OCI-LY7 (cell line): Measurements from ENCODE around the gene MALRD1. TPM values are rescaled to one million over a fixed set of nuclear protein-coding genes. Genes with fewer than 3 reads are reported as not detected.

Source experiments
- BruUV-seq: library from RNA; stranded (reverse); fragments of 400-500 nt; replicated peaks from 2 replicates; lab custom pipeline; 2021; lab: Mats Ljungman, UMichigan
- CTCF ChIA-PET: fragments of 300-600 bp; sonication (Branson Sonifier 250); formaldehyde crosslinking; loops from one replicate; lab custom pipeline; 2022; ENCODE audit warnings: antibody characterized with exemption; ENCODE audit not compliant: unreplicated experiment; lab: Charles Lee
- POLR2A ChIA-PET: fragments of 300-600 bp; sonication (Branson Sonifier 250); formaldehyde crosslinking; loops from one replicate; lab custom pipeline; 2022; ENCODE audit warnings: antibody characterized with exemption; lab: Charles Lee
- DNase-seq: peaks from one replicate; pipeline ENCODE4 v3.0.0-alpha.2; 2015; ENCODE audit warnings: low spot score
- H2AFZ ChIP-seq: fragments of 200-600 bp; sonication (generic), shearing (Covaris generic); 2 replicates; pipeline ENCODE4 v1.6.1; 2014; ENCODE audit warnings: mild to moderate bottlenecking, antibody characterized with exemption, low read length, moderate library complexity
- H3K27ac ChIP-seq: fragments of 200-600 bp; sonication (generic); 2 replicates; pipeline ENCODE4 v1.5.1; 2014; ENCODE audit warnings: mixed run types, low read depth, mild to moderate bottlenecking, moderate library complexity, low read length, inconsistent platforms; ENCODE audit not compliant: poor library complexity, severe bottlenecking
- H3K36me3 ChIP-seq: fragments of 200-600 bp; sonication (generic); 2 replicates; pipeline ENCODE4 v1.6.1; 2014; ENCODE audit warnings: mild to moderate bottlenecking, antibody characterized with exemption, low read length, moderate library complexity, mixed read lengths; ENCODE audit not compliant: insufficient read depth
- H3K4me1 ChIP-seq: fragments of 200-600 bp; sonication (generic); 2 replicates; pipeline ENCODE4 v1.5.1; 2014; ENCODE audit warnings: mild to moderate bottlenecking, low read length; ENCODE audit not compliant: insufficient read depth, poor library complexity, severe bottlenecking
- H3K4me2 ChIP-seq: fragments of 200-600 bp; sonication (generic); 2 replicates; pipeline ENCODE4 v1.6.1; 2014; ENCODE audit warnings: mild to moderate bottlenecking, low read length
- H3K4me3 ChIP-seq: fragments of 200-600 bp; sonication (generic); 2 replicates; pipeline ENCODE4 v1.5.1; 2014; ENCODE audit warnings: mild to moderate bottlenecking, low read depth, low read length; ENCODE audit not compliant: poor library complexity, severe bottlenecking
- H3K79me2 ChIP-seq: fragments of 200-600 bp; sonication (generic); 2 replicates; pipeline ENCODE4 v1.6.1; 2016; ENCODE audit warnings: low read depth, mild to moderate bottlenecking, low read length, moderate library complexity, mixed read lengths; ENCODE audit not compliant: insufficient read depth
- H3K9me2 ChIP-seq: fragments of 200-600 bp; sonication (generic); 2 replicates; pipeline ENCODE4 v1.6.1; 2016; ENCODE audit warnings: mild to moderate bottlenecking, low read length, mixed read lengths; ENCODE audit not compliant: insufficient read depth
- H3K9me3 ChIP-seq: fragments of 200-600 bp; sonication (generic); 2 replicates; pipeline ENCODE4 v1.6.1; 2014; ENCODE audit warnings: mild to moderate bottlenecking, mixed run types, low read length, mixed read lengths
- H4K20me1 ChIP-seq: fragments of 200-600 bp; sonication (generic); 2 replicates; pipeline ENCODE4 v1.6.1; 2014; ENCODE audit warnings: mild to moderate bottlenecking, antibody characterized with exemption, low read length, moderate library complexity, mixed read lengths; ENCODE audit not compliant: insufficient read depth
- EZH2phosphoT487 ChIP-seq: fragments of 200-600 bp; sonication (generic); IDR thresholded peaks from 2 replicates; pipeline ENCODE4 v1.6.1; 2018; ENCODE audit warnings: low read depth, borderline replicate concordance, mild to moderate bottlenecking, mixed run types, antibody characterized with exemption, low read length, moderate library complexity, mixed read lengths
- intact Hi-C: fragments of 100-400 bp; cut with micrococcal nuclease; formaldehyde crosslinking; loops from one replicate; pipeline ENCODE4 v1.10.0; 2022; ENCODE audit not compliant: unreplicated experiment
- total RNA-seq, 2 experiments: library from RNA; depleted of rRNA in 1 of 2; stranded (reverse); fragments of >200 nt in 1 of 2; shearing (Covaris generic) in 1 of 2; gene quantifications; 2 replicates each; pipeline ENCODE4 v1.2.3, GENCODE V29; 2014 to 2022
- TF ChIP-seq, protein P1 (sequence below): fragments of 200-600 bp; sonication (generic); conservative IDR thresholded peaks from 2 replicates; pipeline ENCODE4 v1.5.1; 2014; ENCODE audit warnings: mild to moderate bottlenecking, antibody characterized with exemption, low read length, moderate library complexity, mixed read lengths

Gene MALRD1
- total RNA-seq, 2 experiments from 2014 or later = not detected

DNA sequence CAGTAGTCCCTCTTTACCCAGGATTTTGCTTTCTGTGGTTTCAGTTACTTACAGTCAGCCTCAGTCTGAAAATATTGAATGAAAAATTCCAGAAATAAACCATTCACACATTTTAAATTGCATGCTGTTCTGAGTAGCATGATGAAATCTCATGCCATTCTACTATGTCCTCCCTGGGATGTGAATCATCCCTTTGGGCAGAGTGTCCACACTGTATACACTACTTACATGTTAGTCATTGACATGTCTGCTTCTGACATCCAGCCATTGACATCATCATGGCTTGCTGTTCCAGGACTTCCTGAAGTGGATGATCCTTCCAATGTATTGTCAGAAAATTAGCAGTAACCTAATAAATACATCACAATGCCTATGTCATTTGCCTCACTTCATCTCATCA is 34.6 kb upstream of the MALRD1 start:
- TF ChIP-seq EZH2phosphoT487 = no peak
- TF ChIP-seq, protein P1, sequence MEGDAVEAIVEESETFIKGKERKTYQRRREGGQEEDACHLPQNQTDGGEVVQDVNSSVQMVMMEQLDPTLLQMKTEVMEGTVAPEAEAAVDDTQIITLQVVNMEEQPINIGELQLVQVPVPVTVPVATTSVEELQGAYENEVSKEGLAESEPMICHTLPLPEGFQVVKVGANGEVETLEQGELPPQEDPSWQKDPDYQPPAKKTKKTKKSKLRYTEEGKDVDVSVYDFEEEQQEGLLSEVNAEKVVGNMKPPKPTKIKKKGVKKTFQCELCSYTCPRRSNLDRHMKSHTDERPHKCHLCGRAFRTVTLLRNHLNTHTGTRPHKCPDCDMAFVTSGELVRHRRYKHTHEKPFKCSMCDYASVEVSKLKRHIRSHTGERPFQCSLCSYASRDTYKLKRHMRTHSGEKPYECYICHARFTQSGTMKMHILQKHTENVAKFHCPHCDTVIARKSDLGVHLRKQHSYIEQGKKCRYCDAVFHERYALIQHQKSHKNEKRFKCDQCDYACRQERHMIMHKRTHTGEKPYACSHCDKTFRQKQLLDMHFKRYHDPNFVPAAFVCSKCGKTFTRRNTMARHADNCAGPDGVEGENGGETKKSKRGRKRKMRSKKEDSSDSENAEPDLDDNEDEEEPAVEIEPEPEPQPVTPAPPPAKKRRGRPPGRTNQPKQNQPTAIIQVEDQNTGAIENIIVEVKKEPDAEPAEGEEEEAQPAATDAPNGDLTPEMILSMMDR = no peak
- H3K9me2 ChIP-seq = no peaks in the 10 kb centered on the region
- no peak overlapping the region for H2AFZ ChIP-seq
- intact Hi-C loops = no loop called here
- H3K27ac ChIP-seq = no peak overlapping the region
- ChIA-PET CTCF (no interaction called here), POLR2A (no interaction called here)
- H3K4me2 ChIP-seq = no peak overlapping the region
- no peaks in the 10 kb centered on the region for H3K4me1 ChIP-seq
- no peak overlapping the region for H3K4me3 ChIP-seq
- H3K79me2 ChIP-seq = no peaks in the 10 kb centered on the region
- no TSS peak for BruUV-seq
- H3K9me3 ChIP-seq = 0 out of 2 replicates have a peak, but pooled peaks cover 4% of the 10 kb centered on the region
- H3K36me3 ChIP-seq = no peaks in the 10 kb centered on the region
- no peak for DNase-seq
- no peaks in the 10 kb centered on the region for H4K20me1 ChIP-seq

DNA sequence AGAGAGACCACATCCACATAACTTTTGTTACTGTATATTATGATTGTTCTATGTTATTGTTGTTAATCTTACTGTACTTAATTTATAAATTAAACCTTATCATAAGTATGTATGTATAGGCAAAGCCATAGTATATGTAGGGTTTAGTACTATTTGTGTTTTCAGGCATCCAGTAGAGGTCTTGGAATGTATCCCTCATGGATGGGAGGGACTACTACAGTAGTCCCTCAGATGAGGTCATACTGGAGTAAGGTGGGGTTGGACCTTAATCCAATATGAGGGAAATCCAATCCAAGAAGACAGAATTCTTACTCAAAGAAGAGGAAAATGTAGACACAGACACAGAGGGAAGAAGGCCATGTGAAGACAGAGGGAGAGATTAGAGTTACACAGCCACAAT is 34.1 kb upstream of the MALRD1 start:
- Histone ChIP-seq H4K20me1 (no peaks in the 10 kb centered on the region), H2AFZ (no peak overlapping the region), H3K79me2 (no peaks in the 10 kb centered on the region), H3K36me3 (no peaks in the 10 kb centered on the region), H3K27ac (no peak overlapping the region), H3K4me2 (no peak overlapping the region), H3K4me1 (no peaks in the 10 kb centered on the region), H3K9me2 (no peaks in the 10 kb centered on the region), H3K4me3 (no peak overlapping the region), H3K9me3 (0 out of 2 replicates have a peak, but pooled peaks cover 4% of the 10 kb centered on the region)
- intact Hi-C loops = no loop called here
- CTCF ChIA-PET = no interaction called here
- DNase-seq = no peak
- TF ChIP-seq, protein P1 = no peak
- TF ChIP-seq EZH2phosphoT487 = no peak
- BruUV-seq = no TSS peak
- POLR2A ChIA-PET = no interaction called here

DNA sequence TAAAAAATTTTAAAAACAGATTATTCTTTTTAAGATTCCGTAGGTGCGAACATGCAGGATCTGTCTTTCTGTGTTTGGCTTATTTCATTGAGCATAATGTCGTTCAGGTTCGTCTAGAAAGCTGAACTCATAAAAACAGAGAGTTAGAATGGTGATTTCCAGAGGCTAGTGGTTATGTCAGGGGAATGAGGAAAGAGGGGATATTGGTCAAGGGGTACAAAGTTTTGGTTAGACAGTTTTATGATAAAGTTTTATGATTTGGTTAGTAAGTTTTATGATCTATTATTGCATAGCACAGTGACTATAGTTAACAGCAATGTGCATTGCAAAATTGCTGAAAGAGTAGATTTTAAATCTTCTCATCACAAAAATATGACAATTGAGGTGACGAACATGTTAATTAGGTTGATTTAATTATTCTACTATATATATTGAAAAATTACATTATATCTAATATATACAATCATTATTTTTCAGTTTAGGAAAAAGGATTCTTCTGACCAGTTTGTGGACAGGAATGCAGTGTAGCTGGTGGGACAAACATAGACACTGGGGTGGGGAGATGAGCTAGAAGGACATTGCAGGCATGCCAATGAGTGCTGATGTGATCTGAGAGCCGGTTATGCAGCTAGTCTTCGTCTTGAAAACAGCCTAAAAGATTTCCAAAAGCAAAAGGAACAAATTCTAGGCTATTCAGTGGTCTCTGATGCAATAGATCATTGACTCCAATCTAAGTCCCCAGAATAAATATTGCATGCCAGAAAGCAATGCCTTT is 31.3 kb upstream of the MALRD1 start:
- no peak for DNase-seq
- Histone ChIP-seq H3K4me2 (no peak overlapping the region), H4K20me1 (no peaks in the 10 kb centered on the region), H3K27ac (no peak overlapping the region), H3K79me2 (no peaks in the 10 kb centered on the region), H2AFZ (no peak overlapping the region), H3K9me2 (no peaks in the 10 kb centered on the region), H3K4me1 (no peaks in the 10 kb centered on the region), H3K9me3 (no peaks in the 10 kb centered on the region), H3K4me3 (no peak overlapping the region), H3K36me3 (no peaks in the 10 kb centered on the region)
- BruUV-seq = no TSS peak
- ChIA-PET CTCF (no interaction called here), POLR2A (interaction anchor here (0.7 kb wide), 1 partner anchor 100 kb away, joined by 3 read pairs; no protein-coding TSS in a partner anchor)
- intact Hi-C loops = no loop called here
- TF ChIP-seq EZH2phosphoT487 = no peak
